ENCODE results near the gene EMC8. TPM values are rescaled to one million over a fixed set of nuclear protein-coding genes. Genes with fewer than 3 reads are reported as not detected.

EMC8 gene
- total RNA-seq, 1 experiment from 2014 or later = 53.9 TPM

DNA sequence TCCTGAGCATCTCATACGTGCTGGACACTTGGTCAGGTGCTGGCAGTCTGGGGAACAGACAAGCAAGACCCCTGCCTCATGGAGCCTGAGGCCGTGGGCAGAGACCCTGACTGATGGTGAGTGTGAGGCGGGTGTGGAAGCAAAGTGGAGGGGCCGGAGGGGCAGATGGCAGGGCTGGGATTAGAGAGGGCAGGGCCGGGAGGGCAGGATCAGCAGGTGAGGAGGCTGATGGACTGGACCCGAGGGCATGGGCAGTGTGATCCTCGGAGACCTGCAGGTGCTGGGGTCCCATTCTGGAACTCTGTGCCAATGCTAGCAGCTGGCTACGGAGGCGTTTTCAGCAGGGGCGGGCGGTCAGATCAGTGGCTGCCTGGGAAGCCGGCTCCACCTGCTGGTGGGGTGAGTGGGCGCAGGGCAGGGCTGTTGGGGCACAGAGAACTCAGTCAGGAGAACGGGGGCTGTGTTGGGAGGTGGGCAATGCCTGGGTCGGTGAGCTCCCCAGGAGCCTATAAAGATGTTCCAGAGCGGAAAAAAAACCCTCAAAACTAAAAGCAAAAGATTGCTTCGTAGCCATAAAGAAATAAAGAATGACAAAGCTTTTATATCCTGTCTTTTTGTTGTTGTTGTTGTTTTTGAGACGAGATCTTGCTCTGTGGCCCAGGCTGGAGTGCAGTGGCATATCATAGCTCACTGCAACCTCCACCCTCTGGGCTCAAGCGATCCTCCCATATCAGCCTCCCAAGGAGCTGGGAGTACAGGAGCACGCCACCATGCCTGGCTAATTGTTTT, 39.5 kb downstream of the EMC8 start:
- Histone ChIP-seq H3K4me3 (no peak overlapping the region), H3K4me1 (replicated peaks) (peaks cover 21% of the 10 kb centered on the region), H3K27ac (no peak overlapping the region), H3K36me3 (no peaks in the 10 kb centered on the region; the same call in 1 of the 2 replicates), H3K27me3 (replicated peaks) (no peaks in the 10 kb centered on the region), H3K9me3 (replicated peaks) (no peaks in the 10 kb centered on the region)
- DNase-seq (ENCODE audit: low read depth in 1 of 2, low spot score in 2 of 2) = no peak

DNA sequence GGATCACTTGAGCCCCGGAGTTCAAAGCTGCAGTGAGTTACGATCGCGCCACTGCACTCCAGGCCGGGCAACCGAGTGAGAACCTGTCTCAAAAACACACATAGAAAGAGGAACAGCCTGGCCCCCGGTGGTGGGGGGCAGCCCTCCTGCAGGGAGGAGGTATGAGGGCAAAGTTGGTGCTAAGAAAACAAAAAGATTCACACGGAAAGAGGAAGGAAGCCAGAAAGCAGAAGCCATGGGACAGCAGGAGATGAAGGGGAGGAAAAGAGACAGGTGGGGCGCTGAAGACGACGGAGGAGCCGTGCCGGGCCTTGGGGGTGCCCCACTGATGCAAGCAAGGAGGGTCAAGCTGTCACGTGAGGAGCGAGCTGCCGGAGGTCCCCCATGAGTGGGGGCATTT, 40.2 kb downstream of the EMC8 start:
- Histone ChIP-seq H3K4me1 (replicated peaks) (peaks cover 21% of the 10 kb centered on the region), H3K4me3 (no peak overlapping the region), H3K9me3 (replicated peaks) (no peaks in the 10 kb centered on the region), H3K27ac (no peak overlapping the region), H3K36me3 (no peaks in the 10 kb centered on the region; the same call in 1 of the 2 replicates), H3K27me3 (replicated peaks) (no peaks in the 10 kb centered on the region)
- no peak for DNase-seq (ENCODE audit: low read depth in 1 of 2, low spot score in 2 of 2)

DNA sequence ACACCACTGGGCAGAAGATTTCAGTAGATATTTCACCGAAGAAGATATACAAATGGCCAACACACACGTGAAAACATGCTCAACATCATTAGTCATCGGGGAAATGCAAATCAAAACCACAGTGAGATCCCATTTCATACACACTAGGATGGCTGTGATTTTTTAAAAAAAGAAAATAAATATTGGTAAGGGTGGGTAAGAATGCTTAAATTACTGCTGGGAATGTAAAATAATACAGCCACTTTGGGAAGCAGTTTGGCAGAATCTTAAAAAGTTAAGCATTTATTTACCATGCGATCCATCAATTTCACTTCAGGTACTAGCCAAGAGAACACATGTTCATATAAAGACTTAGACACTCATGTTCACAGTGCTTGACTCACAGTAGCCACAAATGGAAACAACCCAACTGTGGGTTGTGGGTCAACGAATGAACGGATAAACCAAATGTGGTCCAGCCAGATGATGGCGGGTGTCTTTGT, 42.0 kb downstream of the EMC8 start:
- Histone ChIP-seq H3K27me3 (replicated peaks) (no peaks in the 10 kb centered on the region), H3K9me3 (replicated peaks) (no peaks in the 10 kb centered on the region), H3K27ac (peak overlapping the region; percentile 1; the same call in 1 of the 2 replicates), H3K4me1 (replicated peaks) (peaks cover 22% of the 10 kb centered on the region), H3K4me3 (no peak overlapping the region), H3K36me3 (no peaks in the 10 kb centered on the region; the same call in 1 of the 2 replicates)
- peak in 1 of 2 experiments; percentile 61 for DNase-seq (ENCODE audit: low read depth in 1 of 2, low spot score in 2 of 2)

DNA sequence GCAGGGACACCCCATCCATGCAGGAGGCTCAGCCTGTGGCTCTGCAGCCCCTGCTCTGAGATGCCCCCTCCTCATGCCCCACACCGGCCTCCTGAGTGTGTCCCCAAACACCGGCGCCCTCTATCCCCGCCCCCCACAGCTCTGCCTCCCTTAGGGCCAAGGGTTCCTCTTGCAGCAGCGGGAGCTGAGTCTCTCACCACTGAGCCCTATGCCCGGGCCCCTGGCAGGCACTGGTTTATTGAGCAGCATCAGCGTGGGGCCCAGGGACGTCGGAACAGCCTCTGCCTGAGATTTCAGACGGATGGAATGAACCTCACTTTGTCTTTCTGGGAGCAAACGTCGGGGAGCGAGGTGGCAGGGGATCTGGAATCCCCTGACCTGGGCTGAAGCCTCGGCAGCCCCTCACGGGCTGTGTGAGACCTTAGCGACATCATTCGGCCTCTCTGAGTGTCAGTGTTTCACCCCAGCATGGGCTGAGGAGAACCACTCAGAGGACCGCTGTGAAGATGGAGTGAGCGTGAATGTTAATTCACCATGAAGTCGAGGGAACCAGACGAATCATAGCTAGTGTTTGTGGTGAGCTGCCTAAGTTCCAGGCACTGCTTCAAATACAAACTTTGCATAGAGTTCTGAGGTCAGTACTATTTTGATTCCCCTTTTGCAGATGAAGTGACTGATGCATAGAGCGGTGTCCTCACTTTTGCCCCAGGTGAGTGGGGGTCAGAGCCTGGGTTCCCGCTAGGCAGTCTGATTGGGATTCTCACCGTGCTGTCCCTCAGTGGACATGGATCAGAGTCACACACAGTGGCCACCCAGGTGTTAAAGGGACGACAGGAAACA, 43.2 kb downstream of the EMC8 start:
- no peaks in the 10 kb centered on the region for H3K27me3 ChIP-seq (replicated peaks)
- DNase-seq (ENCODE audit: low read depth in 1 of 2, low spot score in 2 of 2) = no peak
- H3K9me3 ChIP-seq (replicated peaks) = no peaks in the 10 kb centered on the region
- peaks cover 34% of the 10 kb centered on the region for H3K4me1 ChIP-seq (replicated peaks)
- no peak overlapping the region for H3K4me3 ChIP-seq
- H3K36me3 ChIP-seq = no peaks in the 10 kb centered on the region; the same call in 1 of the 2 replicates
- no peak overlapping the region for H3K27ac ChIP-seq

DNA sequence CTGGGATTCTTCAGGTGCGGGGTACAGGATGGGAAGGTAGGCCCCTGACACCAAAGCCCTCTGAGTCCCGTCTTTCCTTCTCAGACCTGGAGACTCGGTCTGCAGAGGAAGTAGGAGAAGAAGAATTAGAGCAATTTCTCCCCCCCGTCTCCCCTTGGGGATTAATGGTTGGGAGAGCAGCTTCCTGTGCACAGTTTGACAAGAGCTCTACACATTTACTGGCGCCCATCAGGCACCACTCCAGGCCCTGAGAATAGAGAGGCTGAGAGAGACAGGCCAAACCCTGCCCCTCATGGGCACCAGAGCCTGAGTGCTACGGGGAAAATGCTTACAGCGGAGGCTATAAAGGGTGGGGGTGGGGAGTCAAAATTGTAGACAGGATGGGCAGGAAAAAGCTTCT, 44.9 kb downstream of the EMC8 start:
- no peaks in the 10 kb centered on the region for H3K27me3 ChIP-seq (replicated peaks)

DNA sequence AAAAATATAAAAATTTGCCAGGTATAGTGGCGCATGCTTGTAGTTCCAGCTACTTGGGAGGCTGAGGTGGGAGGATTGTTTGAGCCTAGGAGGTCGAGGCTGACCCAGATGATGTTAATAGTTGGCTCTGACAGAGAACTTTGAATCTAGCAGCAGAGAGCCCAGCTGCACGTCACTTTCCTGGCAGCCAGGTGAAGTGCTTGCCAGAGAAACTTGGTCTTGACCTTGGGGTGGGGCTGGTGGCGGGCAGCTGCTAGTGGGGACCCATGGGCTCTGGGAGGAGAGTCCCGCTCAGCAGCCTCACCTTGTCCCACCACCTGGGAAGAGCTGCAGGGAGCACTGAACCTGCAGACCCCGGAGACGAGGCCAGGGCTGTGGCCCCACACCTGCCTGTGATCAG, 45.4 kb downstream of the EMC8 start:
- no peak for DNase-seq (ENCODE audit: low read depth in 1 of 2, low spot score in 2 of 2)
- Histone ChIP-seq H3K27me3 (replicated peaks) (no peaks in the 10 kb centered on the region), H3K4me3 (no peak overlapping the region), H3K9me3 (replicated peaks) (no peaks in the 10 kb centered on the region; the same call in 1 of the 2 replicates), H3K36me3 (no peaks in the 10 kb centered on the region; the same call in 1 of the 2 replicates), H3K27ac (no peak overlapping the region), H3K4me1 (replicated peaks) (peaks cover 48% of the 10 kb centered on the region)

More for the DNA sequence above, 44.9 kb downstream of the EMC8 start:
- Histone ChIP-seq H3K9me3 (replicated peaks) (no peaks in the 10 kb centered on the region; the same call in 1 of the 2 replicates), H3K4me1 (replicated peaks) (peaks cover 48% of the 10 kb centered on the region), H3K36me3 (no peaks in the 10 kb centered on the region; the same call in 1 of the 2 replicates), H3K27ac (no peak overlapping the region), H3K4me3 (no peak overlapping the region)
- no peak for DNase-seq (ENCODE audit: low read depth in 1 of 2, low spot score in 2 of 2)

DNA sequence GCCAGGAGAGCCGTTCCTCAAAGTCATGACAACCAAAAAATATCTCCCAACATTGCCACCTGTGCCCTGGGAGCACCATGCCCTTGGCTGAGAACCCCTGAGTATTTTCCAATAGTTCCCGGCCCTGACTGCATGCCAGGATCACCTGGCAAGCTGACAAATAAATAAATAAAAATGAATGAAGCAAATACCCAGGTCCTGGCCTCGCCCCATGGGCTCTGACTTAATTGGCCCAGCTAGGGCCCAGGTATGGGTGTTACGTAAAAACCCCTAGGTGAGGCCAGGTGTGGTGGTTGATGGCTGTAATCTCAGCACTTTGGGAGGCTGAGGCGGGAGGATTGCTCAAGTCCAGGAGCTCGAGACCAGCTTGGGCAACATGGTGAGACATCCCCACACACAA, 45.8 kb downstream of the EMC8 start:
- H3K27me3 ChIP-seq (replicated peaks) = no peaks in the 10 kb centered on the region
- no peak for DNase-seq (ENCODE audit: low read depth in 1 of 2, low spot score in 2 of 2)
- H3K4me1 ChIP-seq (replicated peaks) = peaks cover 48% of the 10 kb centered on the region
- no peaks in the 10 kb centered on the region; the same call in 1 of the 2 replicates for H3K9me3 ChIP-seq (replicated peaks)
- no peaks in the 10 kb centered on the region; the same call in 1 of the 2 replicates for H3K36me3 ChIP-seq
- H3K27ac ChIP-seq = no peak overlapping the region
- H3K4me3 ChIP-seq = no peak overlapping the region

DNA sequence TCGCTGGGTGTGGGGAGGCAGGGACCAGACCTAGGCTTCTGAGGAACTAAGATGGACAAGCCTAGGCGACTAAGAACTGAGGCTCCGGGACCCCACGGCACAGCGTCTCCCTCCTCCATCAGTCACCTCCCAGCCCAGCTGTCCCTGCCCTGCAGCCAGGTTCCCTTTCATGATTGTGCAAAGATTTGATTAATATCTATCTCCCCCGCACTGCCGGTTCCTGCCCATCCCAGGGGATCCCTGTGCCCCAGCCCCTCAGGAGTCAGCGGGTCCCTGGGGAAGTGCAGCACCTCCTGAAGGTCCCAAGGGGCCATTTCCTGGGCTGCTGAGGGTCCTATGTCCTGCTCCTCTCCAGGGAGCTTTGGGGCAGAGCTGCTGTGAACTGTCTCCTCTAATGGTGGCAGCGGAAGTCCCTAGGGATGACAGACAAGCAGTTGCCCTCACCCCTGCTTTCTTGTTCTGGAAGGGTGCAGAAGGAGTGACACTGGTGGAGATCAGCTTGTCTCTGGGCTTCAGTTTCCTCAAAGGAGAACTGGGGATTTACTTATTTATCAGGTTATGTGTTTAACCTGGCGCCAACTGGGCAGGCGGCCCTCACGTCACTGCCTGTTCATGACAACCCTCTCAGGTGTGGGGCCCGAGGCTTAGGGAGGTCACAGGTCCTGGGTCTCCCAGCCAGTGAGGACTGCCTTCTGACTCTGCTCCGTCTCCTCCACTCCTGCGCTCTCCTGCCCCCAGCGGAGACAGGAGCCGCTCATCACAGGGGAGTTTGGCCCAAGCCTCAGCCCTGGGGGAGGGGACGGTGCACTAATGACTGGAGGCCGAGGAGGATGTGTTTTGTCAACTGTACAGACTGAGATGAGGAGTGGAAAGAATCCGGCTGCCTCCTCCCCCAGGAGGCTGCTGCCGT, 46.6 kb downstream of the EMC8 start:
- Histone ChIP-seq H3K36me3 (no peaks in the 10 kb centered on the region; the same call in 1 of the 2 replicates), H3K9me3 (replicated peaks) (no peaks in the 10 kb centered on the region; the same call in 1 of the 2 replicates), H3K4me1 (replicated peaks) (peaks cover 43% of the 10 kb centered on the region), H3K27me3 (replicated peaks) (no peaks in the 10 kb centered on the region), H3K4me3 (no peak overlapping the region), H3K27ac (no peak overlapping the region)
- DNase-seq (ENCODE audit: low read depth in 1 of 2, low spot score in 2 of 2) = no peak

DNA sequence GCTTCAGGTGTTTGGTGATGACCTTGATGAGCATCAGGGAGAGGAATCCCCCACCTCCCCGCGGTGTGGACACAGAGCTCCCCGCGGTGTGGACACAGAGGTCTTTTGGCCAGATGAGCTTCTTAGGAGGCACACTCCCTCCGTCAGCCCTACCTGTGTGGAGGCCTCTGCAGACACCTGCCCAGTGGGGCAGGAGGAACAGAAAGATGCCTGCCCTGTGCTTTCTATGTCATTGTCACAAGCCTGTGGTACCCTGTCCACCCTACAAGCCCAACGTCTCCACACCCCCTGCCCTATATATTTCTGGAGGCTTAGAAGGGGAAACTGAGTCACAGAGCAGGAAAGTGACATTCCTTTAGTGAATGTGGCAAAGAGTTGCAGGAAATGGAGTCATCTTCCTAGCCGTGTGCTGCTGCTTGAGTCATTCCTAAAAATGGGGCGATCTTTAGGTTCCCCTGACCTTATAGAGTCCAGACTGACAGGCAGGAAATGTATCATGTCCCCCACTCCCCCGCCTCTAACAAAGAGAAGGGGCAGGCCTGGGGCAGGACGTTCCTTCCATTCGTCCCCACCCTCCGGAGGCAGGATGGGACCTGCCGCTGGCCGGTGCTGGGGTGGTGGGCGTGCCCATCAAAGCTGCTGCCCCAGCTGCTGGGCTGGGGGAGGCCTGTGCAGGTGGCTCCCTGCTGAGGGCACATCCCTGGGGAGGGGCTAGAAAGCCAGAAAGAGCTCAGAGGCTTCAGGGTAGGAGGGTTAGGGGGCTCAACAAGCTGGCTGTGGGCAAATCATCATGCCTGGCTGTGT, 47.4 kb downstream of the EMC8 start:
- DNase-seq (ENCODE audit: low read depth in 1 of 2, low spot score in 2 of 2) = no peak
- no peaks in the 10 kb centered on the region; the same call in 1 of the 2 replicates for H3K36me3 ChIP-seq
- no peaks in the 10 kb centered on the region; the same call in 1 of the 2 replicates for H3K9me3 ChIP-seq (replicated peaks)
- H3K27me3 ChIP-seq (replicated peaks) = no peaks in the 10 kb centered on the region
- no peak overlapping the region for H3K27ac ChIP-seq
- H3K4me1 ChIP-seq (replicated peaks) = peaks cover 41% of the 10 kb centered on the region
- H3K4me3 ChIP-seq = no peak overlapping the region

DNA sequence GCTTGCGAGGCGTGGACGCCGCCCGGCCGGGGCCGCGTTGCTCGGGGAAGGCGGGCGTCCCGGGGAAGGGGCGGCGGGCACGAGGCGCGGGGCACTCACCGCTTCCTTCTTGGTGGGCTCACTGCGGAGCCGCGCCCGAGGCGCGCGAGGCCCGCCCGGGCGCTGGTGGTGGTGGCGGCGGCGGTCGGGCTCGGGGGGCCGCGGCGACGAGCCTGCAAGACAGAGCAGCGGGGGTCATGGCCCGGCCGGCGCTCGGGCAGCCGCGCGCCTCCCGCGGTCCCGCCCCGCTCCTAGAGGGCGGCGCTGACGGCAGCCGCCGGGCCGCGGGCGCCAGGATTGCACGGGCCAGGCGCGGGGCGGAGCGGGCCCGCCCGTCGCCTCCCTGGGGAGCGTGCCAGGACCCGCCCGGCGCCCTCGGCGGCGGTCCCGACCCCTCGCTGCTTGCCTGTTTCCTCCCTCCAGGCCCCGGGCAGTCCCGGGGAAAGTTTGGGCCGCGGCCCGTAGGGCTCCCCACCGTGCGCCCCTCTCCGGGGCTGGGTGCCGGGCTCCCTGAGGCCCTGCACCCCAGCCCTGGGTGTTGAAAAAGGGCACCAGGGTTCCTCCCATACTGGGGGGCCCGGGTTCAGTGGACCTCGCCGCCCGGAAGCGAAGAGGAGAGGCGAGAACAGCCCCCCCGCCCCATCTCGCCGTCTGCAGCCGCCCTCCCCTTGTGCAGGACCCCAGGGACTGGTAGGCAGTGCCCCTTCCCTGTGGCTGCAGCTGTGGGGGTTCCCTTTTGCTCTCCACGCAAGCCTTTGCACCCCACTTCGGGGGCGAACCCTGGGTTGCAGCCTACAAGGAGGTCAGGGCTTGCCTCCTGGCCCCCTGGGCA, 48.3 kb downstream of the EMC8 start, which contains the start of gene C16orf74:
C16orf74 (minus strand) TSS at position 270 of the 871 bp plus-strand sequence. CDS start 15,879 bp downstream, outside the sequence.
- Histone ChIP-seq H3K4me1 (replicated peaks) (peaks cover 41% of the 10 kb centered on the region), H3K27ac (no peak within 1 kb of the TSS; the same call in 1 of the 2 replicates), H3K4me3 (peak within 1 kb of the TSS; percentile 84), H3K27me3 (replicated peaks) (no peaks in the 10 kb centered on the region), H3K36me3 (no peaks in the 10 kb centered on the region; the same call in 1 of the 2 replicates), H3K9me3 (replicated peaks) (no peaks in the 10 kb centered on the region; the same call in 1 of the 2 replicates)
- peak in 1 of 2 experiments; percentile 33 for DNase-seq (ENCODE audit: low read depth in 1 of 2, low spot score in 2 of 2)

DNA sequence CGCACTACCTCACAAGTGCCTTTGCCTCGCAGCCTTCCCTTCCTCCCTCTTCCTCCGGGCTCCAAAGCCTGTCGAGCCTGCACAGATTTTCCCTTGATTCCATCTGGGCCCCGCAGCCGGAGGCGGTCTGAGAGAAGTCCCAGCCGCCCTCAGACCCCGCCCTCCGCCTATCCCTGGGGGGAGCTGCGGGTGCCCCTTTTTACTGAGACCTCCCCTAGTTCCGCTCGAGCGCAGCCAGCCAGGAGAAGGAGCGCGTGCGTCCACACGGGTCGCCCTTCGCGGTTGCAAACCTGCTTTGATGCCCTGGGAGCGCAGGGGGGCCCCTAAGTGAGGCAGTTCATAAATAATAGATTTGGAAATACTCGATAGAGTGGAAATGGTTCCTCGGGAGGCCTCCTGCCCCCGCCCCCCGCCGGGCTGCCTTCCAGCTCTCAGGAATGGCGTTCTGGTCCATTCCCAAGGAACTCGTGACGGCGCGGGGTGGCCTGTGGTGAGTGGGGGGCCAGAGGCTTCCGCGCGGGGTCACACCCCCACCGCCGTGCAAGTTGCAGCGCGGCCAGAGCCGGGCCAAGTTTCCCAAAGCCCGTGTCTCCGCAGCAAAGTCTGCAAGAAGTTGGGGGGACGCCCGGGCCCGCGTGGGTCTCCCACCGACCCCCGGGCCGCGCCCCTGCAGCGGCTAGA, 49.1 kb downstream of the EMC8 start:
- Histone ChIP-seq H3K9me3 (replicated peaks) (no peaks in the 10 kb centered on the region; the same call in 1 of the 2 replicates), H3K36me3 (no peaks in the 10 kb centered on the region; the same call in 1 of the 2 replicates), H3K4me3 (peak overlapping the region; percentile 84), H3K27ac (no peak overlapping the region), H3K4me1 (replicated peaks) (peaks cover 45% of the 10 kb centered on the region), H3K27me3 (replicated peaks) (no peaks in the 10 kb centered on the region)
- no peak for DNase-seq (ENCODE audit: low read depth in 1 of 2, low spot score in 2 of 2)

Measured in SJSA1 (cell line).